OCI-LY1 (cell line): Measurements from ENCODE around the gene CELA2B.

Experiments
- H2AFZ ChIP-seq: fragments of 200-600 bp; sonication (generic), shearing (Covaris generic); 2 replicates; pipeline ENCODE4 v1.6.0; 2014; ENCODE audit warnings: antibody characterized with exemption, mild to moderate bottlenecking, low read length
- H3F3A ChIP-seq: fragments of 200-600 bp; sonication (generic), shearing (Covaris generic); 2 replicates; pipeline ENCODE4 v1.6.0; 2014; ENCODE audit warnings: mild to moderate bottlenecking, antibody characterized with exemption, low read length, moderate library complexity; ENCODE audit not compliant: insufficient read depth
- H3K27ac ChIP-seq: fragments of 200-600 bp; sonication (generic); 2 replicates; pipeline ENCODE4 v1.5.1; 2014; ENCODE audit warnings: low read length, mixed run types, mild to moderate bottlenecking, low read depth; ENCODE audit not compliant: poor library complexity, severe bottlenecking
- H3K27me3 ChIP-seq: fragments of 200-600 bp; sonication (generic); 2 replicates; pipeline ENCODE4 v1.6.0; 2014; ENCODE audit warnings: antibody characterized with exemption, mild to moderate bottlenecking, low read length, moderate library complexity; ENCODE audit not compliant: insufficient read depth
- H3K36me3 ChIP-seq: fragments of 200-600 bp; sonication (generic); 2 replicates; pipeline ENCODE4 v1.6.1; 2014; ENCODE audit warnings: mild to moderate bottlenecking, antibody characterized with exemption, low read length, moderate library complexity, mixed read lengths; ENCODE audit not compliant: insufficient read depth
- H3K4me1 ChIP-seq: fragments of 200-600 bp; sonication (generic); 2 replicates; pipeline ENCODE4 v1.5.1; 2014; ENCODE audit warnings: mild to moderate bottlenecking, low read length, moderate library complexity; ENCODE audit not compliant: insufficient read depth, severe bottlenecking
- H3K4me2 ChIP-seq: fragments of 200-600 bp; sonication (generic), shearing (Covaris generic); 2 replicates; pipeline ENCODE4 v1.6.1; 2014; ENCODE audit warnings: low read length
- H3K4me3 ChIP-seq: fragments of 200-600 bp; sonication (generic); 2 replicates; pipeline ENCODE4 v1.5.1; 2014; ENCODE audit warnings: low read length, low read depth, mild to moderate bottlenecking, mixed read lengths; ENCODE audit not compliant: poor library complexity, severe bottlenecking
- H3K79me2 ChIP-seq: fragments of 200-600 bp; shearing (Covaris generic); 2 replicates; pipeline ENCODE4 v1.6.1; 2016; ENCODE audit warnings: mixed run types, low read length, mixed read lengths; ENCODE audit not compliant: insufficient read depth
- H3K9ac ChIP-seq: fragments of 200-600 bp; sonication (generic), shearing (Covaris generic); 2 replicates; pipeline ENCODE4 v1.6.1; 2014; ENCODE audit warnings: mild to moderate bottlenecking, low read length, mixed read lengths
- H3K9me2 ChIP-seq: fragments of 200-600 bp; sonication (generic), shearing (Covaris generic); 2 replicates; pipeline ENCODE4 v1.6.1; 2014; ENCODE audit warnings: low read depth, mild to moderate bottlenecking, low read length, mixed read lengths
- H3K9me3 ChIP-seq: fragments of 200-600 bp; shearing (Covaris generic); 2 replicates; pipeline ENCODE4 v1.6.1; 2014; ENCODE audit warnings: low read length, mixed read lengths
- H4K20me1 ChIP-seq: fragments of 200-600 bp; sonication (generic), shearing (Covaris generic); 2 replicates; pipeline ENCODE4 v1.6.0; 2016; ENCODE audit warnings: mild to moderate bottlenecking, low read length; ENCODE audit not compliant: insufficient read depth
- EZH2 ChIP-seq: fragments of 200-600 bp; sonication (generic), shearing (Covaris generic); IDR thresholded peaks from 2 replicates; pipeline ENCODE4 v1.8.0; 2017; ENCODE audit warnings: borderline replicate concordance, mixed run types, mild to moderate bottlenecking, antibody characterized with exemption, low read length, moderate library complexity, mixed read lengths
- TF ChIP-seq, protein P1 (sequence below): fragments of 200-600 bp; sonication (generic), shearing (Covaris generic); IDR thresholded peaks from 2 replicates; pipeline ENCODE4 v1.5.1; 2017; ENCODE audit warnings: mild to moderate bottlenecking, antibody characterized with exemption, low read length, moderate library complexity, mixed read lengths

The CELA2B gene

DNA sequence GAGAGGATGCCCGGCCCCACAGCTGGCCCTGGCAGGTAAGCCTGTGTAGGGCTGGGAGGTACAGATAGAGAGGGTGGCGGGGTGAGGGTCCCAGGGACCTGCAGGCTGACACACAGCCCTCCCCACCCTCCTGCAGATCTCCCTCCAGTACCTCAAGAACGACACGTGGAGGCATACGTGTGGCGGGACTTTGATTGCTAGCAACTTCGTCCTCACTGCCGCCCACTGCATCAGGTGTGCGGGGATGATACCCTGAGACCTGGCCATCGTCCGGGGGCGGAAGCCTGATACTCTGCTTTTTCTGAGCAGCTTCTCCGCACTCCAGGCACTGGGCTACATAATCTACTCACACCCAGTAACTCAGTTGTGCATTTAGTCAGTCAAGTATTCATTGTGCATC is 35.5 kb upstream of the CELA2B start:
- Histone ChIP-seq H3K4me2 (no peak overlapping the region), H3K4me1 (no peaks in the 10 kb centered on the region), H2AFZ (no peak overlapping the region), H3K27me3 (no peaks in the 10 kb centered on the region; the same call in 1 of the 2 replicates), H3K79me2 (no peaks in the 10 kb centered on the region), H3F3A (no peaks in the 10 kb centered on the region), H3K9me2 (no peaks in the 10 kb centered on the region), H3K4me3 (no peak overlapping the region), H4K20me1 (no peaks in the 10 kb centered on the region), H3K9me3 (no peaks in the 10 kb centered on the region), H3K9ac (no peak overlapping the region), H3K36me3 (no peaks in the 10 kb centered on the region), H3K27ac (no peak overlapping the region)
- no peak for TF ChIP-seq EZH2
- TF ChIP-seq, protein P1, sequence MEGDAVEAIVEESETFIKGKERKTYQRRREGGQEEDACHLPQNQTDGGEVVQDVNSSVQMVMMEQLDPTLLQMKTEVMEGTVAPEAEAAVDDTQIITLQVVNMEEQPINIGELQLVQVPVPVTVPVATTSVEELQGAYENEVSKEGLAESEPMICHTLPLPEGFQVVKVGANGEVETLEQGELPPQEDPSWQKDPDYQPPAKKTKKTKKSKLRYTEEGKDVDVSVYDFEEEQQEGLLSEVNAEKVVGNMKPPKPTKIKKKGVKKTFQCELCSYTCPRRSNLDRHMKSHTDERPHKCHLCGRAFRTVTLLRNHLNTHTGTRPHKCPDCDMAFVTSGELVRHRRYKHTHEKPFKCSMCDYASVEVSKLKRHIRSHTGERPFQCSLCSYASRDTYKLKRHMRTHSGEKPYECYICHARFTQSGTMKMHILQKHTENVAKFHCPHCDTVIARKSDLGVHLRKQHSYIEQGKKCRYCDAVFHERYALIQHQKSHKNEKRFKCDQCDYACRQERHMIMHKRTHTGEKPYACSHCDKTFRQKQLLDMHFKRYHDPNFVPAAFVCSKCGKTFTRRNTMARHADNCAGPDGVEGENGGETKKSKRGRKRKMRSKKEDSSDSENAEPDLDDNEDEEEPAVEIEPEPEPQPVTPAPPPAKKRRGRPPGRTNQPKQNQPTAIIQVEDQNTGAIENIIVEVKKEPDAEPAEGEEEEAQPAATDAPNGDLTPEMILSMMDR: no peak

DNA sequence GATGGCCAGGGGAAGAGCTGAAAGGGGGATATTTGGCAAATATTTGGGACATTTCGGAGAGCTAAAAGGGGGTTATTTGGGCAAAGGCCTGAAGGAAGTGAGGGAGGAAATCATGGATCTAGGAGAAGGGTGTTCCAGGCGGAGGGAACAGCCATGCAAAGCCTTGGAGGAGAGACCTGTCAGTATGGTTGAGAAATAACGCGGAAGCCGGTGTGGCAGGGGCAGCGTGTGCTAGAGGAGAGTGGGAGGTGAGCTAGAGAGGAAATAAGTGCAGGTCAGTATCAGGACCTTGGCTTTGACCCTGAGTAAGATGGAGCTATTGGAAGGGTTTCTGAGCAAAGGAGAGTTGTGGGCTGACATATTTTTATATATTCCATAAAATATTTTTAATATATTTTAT is 34.7 kb upstream of the CELA2B start:
- Histone ChIP-seq H3F3A (no peaks in the 10 kb centered on the region), H3K9ac (no peak overlapping the region), H3K9me2 (no peaks in the 10 kb centered on the region), H3K27ac (no peak overlapping the region), H3K9me3 (no peaks in the 10 kb centered on the region), H4K20me1 (no peaks in the 10 kb centered on the region), H2AFZ (no peak overlapping the region), H3K36me3 (no peaks in the 10 kb centered on the region), H3K4me3 (no peak overlapping the region), H3K79me2 (no peaks in the 10 kb centered on the region), H3K4me1 (no peaks in the 10 kb centered on the region), H3K27me3 (no peaks in the 10 kb centered on the region; the same call in 1 of the 2 replicates), H3K4me2 (no peak overlapping the region)
- TF ChIP-seq EZH2: no peak
- TF ChIP-seq, protein P1: no peak

DNA sequence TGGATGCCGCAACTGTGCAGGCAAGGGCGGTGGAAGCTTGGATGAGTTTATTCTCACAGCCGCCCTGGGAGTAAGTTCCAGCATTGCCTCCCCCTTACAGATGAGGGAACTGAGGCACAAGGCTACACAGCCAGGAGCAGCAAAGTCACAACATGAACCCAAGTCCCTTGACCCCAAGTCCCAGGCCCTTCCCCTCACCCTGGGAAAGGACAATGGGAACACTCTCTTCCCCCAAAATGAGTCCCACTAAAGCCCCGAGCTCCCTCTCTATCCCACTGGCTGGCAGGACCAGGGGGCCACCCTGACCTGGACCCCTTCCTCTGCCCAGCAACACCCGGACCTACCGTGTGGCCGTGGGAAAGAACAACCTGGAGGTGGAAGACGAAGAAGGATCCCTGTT is 33.8 kb upstream of the CELA2B start:
- Histone ChIP-seq H3K79me2 (no peaks in the 10 kb centered on the region), H3F3A (no peaks in the 10 kb centered on the region), H3K4me2 (no peak overlapping the region), H3K9me2 (no peaks in the 10 kb centered on the region), H2AFZ (no peak overlapping the region), H3K36me3 (no peaks in the 10 kb centered on the region), H3K27ac (no peak overlapping the region), H3K4me3 (no peak overlapping the region), H3K9ac (no peak overlapping the region), H3K27me3 (no peaks in the 10 kb centered on the region; the same call in 1 of the 2 replicates), H3K9me3 (no peaks in the 10 kb centered on the region), H4K20me1 (no peaks in the 10 kb centered on the region), H3K4me1 (no peaks in the 10 kb centered on the region)
- TF ChIP-seq, protein P1: no peak
- no peak for TF ChIP-seq EZH2
